CD14-positive monocyte (primary cell): ENCODE results near the gene ALDH16A1. TPM values are rescaled to one million over a fixed set of nuclear protein-coding genes. Genes with fewer than 3 reads are reported as not detected.
"Not testable (repeated sequence)": the region's sequence is repeated elsewhere in the genome, so short reads cannot be mapped to it uniquely, and the experiment has no call there.

ENCODE experiments used
- DNase-seq, 3 donors: peaks; one replicate each; pipeline ENCODE4 v3.0.0-alpha.2; 2011 to 2022
- H2AFZ ChIP-seq: 2 replicates; pipeline ENCODE4 v1.6.0; 2012; ENCODE audit warnings: mild to moderate bottlenecking, low read depth, low read length, inconsistent platforms; ENCODE audit not compliant: insufficient read depth, poor library complexity, severe bottlenecking
- H3K27ac ChIP-seq, 2 donors: 1 replicate in 1 of 2; 2 replicates in 1 of 2; pipeline ENCODE4 v1.5.1; 2012 to 2013; ENCODE audit warnings: low read length in 2 of 2, control low read depth in 1 of 2, inconsistent platforms in 1 of 2, low read depth in 1 of 2, mild to moderate bottlenecking in 1 of 2
- H3K27me3 ChIP-seq, 2 donors: one replicate each; pipeline versions ENCODE4 v1.6.0 to v1.6.1; 2011 to 2013; ENCODE audit warnings: low read length in 2 of 2; ENCODE audit not compliant: control insufficient read depth in 2 of 2, insufficient read depth in 2 of 2
- H3K36me3 ChIP-seq, 2 donors: replicated peaks in 1 of 2; 1 replicate in 1 of 2; 2 replicates in 1 of 2; pipeline versions ENCODE4 v1.5.1 to v1.6.1; 2012 to 2013; ENCODE audit warnings: low read length in 2 of 2, control low read depth in 1 of 2, inconsistent platforms in 1 of 2, mild to moderate bottlenecking in 1 of 2; ENCODE audit not compliant: insufficient read depth in 2 of 2, control insufficient read depth in 1 of 2
- H3K4me1 ChIP-seq, 2 donors: 1 replicate in 1 of 2; 2 replicates in 1 of 2; pipeline versions ENCODE4 v1.5.1 to v1.6.1; 2012 to 2013; ENCODE audit warnings: low read length in 2 of 2, control low read depth in 1 of 2, inconsistent platforms in 1 of 2, mild to moderate bottlenecking in 1 of 2, moderate library complexity in 1 of 2; ENCODE audit not compliant: insufficient read depth in 2 of 2, control insufficient read depth in 1 of 2
- H3K4me2 ChIP-seq: replicated peaks from 2 replicates; pipeline ENCODE3; 2012; ENCODE audit warnings: low read length, moderate library complexity, mild to moderate bottlenecking; ENCODE audit not compliant: poor library complexity, severe bottlenecking; ENCODE audit errors: extremely low read depth
- H3K4me3 ChIP-seq, 3 experiments: fragments of 200-600 bp in 1 of 3; sonication (generic) in 1 of 3; replicated peaks in 1 of 3; 1 replicate in 2 of 3; 2 replicates in 1 of 3; pipeline ENCODE4 v1.5.1; 2011 to 2013; ENCODE audit warnings: low read length in 3 of 3, mild to moderate bottlenecking in 3 of 3, control low read depth in 2 of 3, low read depth in 2 of 3, inconsistent platforms in 1 of 3, moderate library complexity in 1 of 3
- H3K79me2 ChIP-seq: 2 replicates; pipeline ENCODE4 v1.6.0; 2012; ENCODE audit warnings: mild to moderate bottlenecking, control low read depth, inconsistent platforms, low read length, moderate library complexity; ENCODE audit not compliant: insufficient read depth
- H3K9ac ChIP-seq: 2 replicates; pipeline ENCODE4 v1.6.0; 2017; ENCODE audit warnings: low read length, mild to moderate bottlenecking; ENCODE audit not compliant: insufficient read depth, poor library complexity, severe bottlenecking
- H3K9me3 ChIP-seq, 2 donors: replicated peaks in 1 of 2; 1 replicate in 1 of 2; 2 replicates in 1 of 2; pipeline versions ENCODE4 v1.5.1 to v1.6.1; 2012 to 2013; ENCODE audit warnings: low read length in 2 of 2, control low read depth in 1 of 2; ENCODE audit not compliant: control insufficient read depth in 1 of 2, insufficient read depth in 1 of 2
- H4K20me1 ChIP-seq: 2 replicates; pipeline ENCODE4 v1.6.0; 2012; ENCODE audit warnings: mild to moderate bottlenecking, low read length, control low read depth, moderate library complexity; ENCODE audit not compliant: insufficient read depth
- H3K27ac Mint-ChIP-seq, 7 donors: one replicate each; pipeline ENCODE4 v1.8.0; 2020; ENCODE audit warnings: mild to moderate bottlenecking in 7 of 7, mixed read lengths in 7 of 7, moderate library complexity in 6 of 7, inconsistent platforms in 2 of 7
- H3K27me3 Mint-ChIP-seq, 3 donors: one replicate each; pipeline ENCODE4 v1.8.0; 2021 to 2022; ENCODE audit warnings: low read depth in 3 of 3, mild to moderate bottlenecking in 3 of 3, mixed read lengths in 3 of 3, moderate library complexity in 3 of 3, inconsistent platforms in 1 of 3
- H3K36me3 Mint-ChIP-seq, 2 donors: one replicate each; pipeline ENCODE4 v1.8.0; 2020; ENCODE audit warnings: mixed read lengths in 2 of 2, inconsistent platforms in 1 of 2, mild to moderate bottlenecking in 1 of 2
- H3K4me1 Mint-ChIP-seq: one replicate; pipeline ENCODE4 v1.8.0; 2020; ENCODE audit warnings: mild to moderate bottlenecking, mixed read lengths
- H3K4me3 Mint-ChIP-seq, 2 donors: one replicate each; pipeline ENCODE4 v1.8.0; 2020; ENCODE audit warnings: mild to moderate bottlenecking in 2 of 2, mixed read lengths in 2 of 2, moderate library complexity in 1 of 2
- H3K9me3 Mint-ChIP-seq, 7 donors: one replicate each; pipeline ENCODE4 v1.8.0; 2020 to 2022; ENCODE audit warnings: mixed read lengths in 7 of 7, mild to moderate bottlenecking in 6 of 7, moderate library complexity in 6 of 7, inconsistent platforms in 2 of 7
- CTCF ChIP-seq: fragments of 200-600 bp; IDR thresholded peaks from one replicate; pipeline ENCODE4 v1.8.0; 2022; ENCODE audit warnings: antibody characterized with exemption, mild to moderate bottlenecking
- WGBS: methylation state at CpG from one replicate; pipeline ENCODE4 v1.1.5; 2013; ENCODE audit warnings: missing lambda C conversion rate; ENCODE audit not compliant: insufficient coverage; 5-methylcytosine and 5-hydroxymethylcytosine counted together
- intact Hi-C, 2 donors: fragments of 100-400 bp; cut with micrococcal nuclease; formaldehyde crosslinking; loops; one replicate each; pipeline versions ENCODE4 v1.15.0 to v1.15.1; 2023
- polyA plus RNA-seq, 3 donors: library from polyadenylated mRNA; depleted of rRNA in 1 of 3; unstranded in 2 of 3; stranded (reverse) in 1 of 3; fragments of 300-500 nt in 2 of 3; fragments of >200 nt in 1 of 3; fragmentation: Illumina TruSeq in 2 of 3; gene quantifications; 1 replicate in 2 of 3; 2 replicates in 1 of 3; pipeline ENCODE4 v1.2.3, GENCODE V29; 2012 to 2021

ALDH16A1 gene
- polyA plus RNA-seq, 3 donors = 30.8 to 39.5 (median 31.2) TPM

GRCh38 chr19:49458567-49458903 is 5.5 kb downstream of the ALDH16A1 start:
- DNase-seq = no peak
- intact Hi-C loops = loop anchor here in 1 of 2 donors (10.0 kb wide), 1 partner anchor 374 kb away; the partner anchor contains the start of gene SNRNP70
- Mint-ChIP-seq H3K4me1 (peaks cover 5% of the 10 kb centered on the region), H3K9me3 (no peaks in the 10 kb centered on the region), H3K27me3 (peaks cover 0 to 5% (median 0%) of the 10 kb centered on the region in 3 donors), H3K4me3 (no peak overlapping the region), H3K36me3 (peaks cover 33 to 51% of the 10 kb centered on the region in 2 donors), H3K27ac (peak overlapping the region in 1 of 7 donors; percentile 15)
- no peak overlapping the region for H3K9ac ChIP-seq
- no peak overlapping the region for H3K4me3 ChIP-seq
- H3K4me2 ChIP-seq = no peak overlapping the region
- no peak overlapping the region for H2AFZ ChIP-seq
- no peak for TF ChIP-seq CTCF
- peaks cover 25 to 33% of the 10 kb centered on the region in 2 donors for H3K36me3 ChIP-seq
- H3K27ac ChIP-seq = no peak overlapping the region
- WGBS = 71% methylated on average over 3 of the region's 5 CpGs
- H3K79me2 ChIP-seq = peaks cover 20% of the 10 kb centered on the region
- H3K27me3 ChIP-seq = no peaks in the 10 kb centered on the region
- H3K4me1 ChIP-seq = peaks cover 8 to 11% of the 10 kb centered on the region in 2 donors
- no peaks in the 10 kb centered on the region for H3K9me3 ChIP-seq
- peaks cover 4% of the 10 kb centered on the region for H4K20me1 ChIP-seq

GRCh38 chr19:49459388-49459787 is 6.4 kb downstream of the ALDH16A1 start:
- Histone ChIP-seq H3K27me3 (no peaks in the 10 kb centered on the region), H2AFZ (no peak overlapping the region), H3K9me3 (no peaks in the 10 kb centered on the region), H3K79me2 (peaks cover 12% of the 10 kb centered on the region), H3K27ac (no peak overlapping the region), H3K4me3 (no peak overlapping the region), H3K4me1 (peaks cover under 1 to 3% of the 10 kb centered on the region in 2 donors), H3K36me3 (peaks cover 30 to 41% of the 10 kb centered on the region in 2 donors), H3K9ac (no peak overlapping the region), H3K4me2 (no peak overlapping the region), H4K20me1 (peaks cover 4% of the 10 kb centered on the region)
- intact Hi-C loops = loop anchor here in 1 of 2 donors (10.0 kb wide), 1 partner anchor 375 kb away; the partner anchor contains the start of gene SNRNP70
- no peak overlapping the region for H3K27ac Mint-ChIP-seq
- H3K36me3 Mint-ChIP-seq = peaks cover 36 to 55% of the 10 kb centered on the region in 2 donors
- no peak for DNase-seq
- H3K9me3 Mint-ChIP-seq = no peaks in the 10 kb centered on the region
- H3K4me1 Mint-ChIP-seq = no peaks in the 10 kb centered on the region
- WGBS = 97% methylated on average over 10 of the region's 12 CpGs
- H3K27me3 Mint-ChIP-seq = peaks cover 0 to 2% (median 0%) of the 10 kb centered on the region in 3 donors
- H3K4me3 Mint-ChIP-seq = no peak overlapping the region
- TF ChIP-seq CTCF = no peak

- intact Hi-C loops, H3K4me1 Mint-ChIP-seq, H3K79me2 ChIP-seq, DNase-seq, H3K4me3 ChIP-seq, H3K4me2 ChIP-seq, H3K4me3 Mint-ChIP-seq, H3K9ac ChIP-seq, H2AFZ ChIP-seq, H3K9me3 ChIP-seq, H3K27me3 ChIP-seq, H3K4me1 ChIP-seq, H3K27me3 Mint-ChIP-seq, H4K20me1 ChIP-seq, H3K27ac ChIP-seq, H3K9me3 Mint-ChIP-seq: not testable (repeated sequence)
- peaks cover 47 to 51% of the 10 kb centered on the region in 2 donors for H3K36me3 ChIP-seq
- Mint-ChIP-seq H3K27ac (peak overlapping the region in 2 of 7 donors; percentile 15 to 46), H3K36me3 (peaks cover 36 to 66% of the 10 kb centered on the region in 2 donors)
- WGBS = no CpG with 5 or more reads among the region's 1 CpG
Measured at GRCh38 chr19:49461130-49461529, 8.1 kb downstream of the ALDH16A1 start.
